Breast epithelium (tissue), 3 donors: ENCODE measurements around the gene MYOF.

Experiments used
- POLR2A ChIP-seq: fragments of 450-650 bp; IDR thresholded peaks from one replicate; pipeline ENCODE4 v1.6.1; 2016; ENCODE audit warnings: antibody characterized with exemption, mild to moderate bottlenecking, moderate library complexity
- POLR2AphosphoS5 ChIP-seq, 3 donors: sonication (generic); formaldehyde crosslinking; IDR thresholded peaks; one replicate each; pipeline ENCODE4 v1.6.1; 2017; ENCODE audit warnings: antibody characterized with exemption in 3 of 3

DNA sequence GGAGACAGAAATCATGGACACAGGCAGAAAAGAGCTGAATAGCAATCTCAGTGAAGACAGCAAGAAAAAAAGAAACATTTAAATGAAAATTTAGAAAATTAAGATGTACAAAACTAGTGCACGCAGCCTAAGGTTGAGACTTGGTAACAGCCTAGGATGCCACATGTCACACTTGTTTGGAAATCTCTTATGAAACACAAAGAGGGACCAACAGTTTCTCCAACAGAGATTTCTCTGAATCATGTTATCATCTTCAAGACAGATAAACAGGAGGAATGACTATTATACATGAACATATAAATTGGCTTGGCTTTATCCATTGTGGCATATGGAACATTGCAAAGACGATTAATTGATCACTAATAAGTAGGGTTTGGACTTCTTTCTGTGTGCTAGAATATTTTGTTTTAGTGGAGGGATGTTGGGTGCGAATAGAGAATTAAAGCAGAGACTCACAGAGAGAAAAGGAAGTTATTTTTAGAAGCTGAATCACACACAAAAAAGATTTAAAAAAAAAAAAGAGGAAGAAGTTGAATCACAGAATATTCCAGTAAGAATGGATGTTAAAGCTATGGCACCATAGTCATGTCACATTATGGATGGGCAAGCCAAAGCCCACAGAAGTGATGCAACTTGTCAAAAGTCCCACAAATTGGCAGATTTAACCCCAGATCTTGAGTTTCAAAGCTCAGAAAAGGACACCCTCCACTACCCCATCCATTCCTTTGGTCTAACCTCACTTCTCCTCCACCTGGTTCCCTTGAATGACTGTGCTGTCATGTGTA lies 91.6 kb downstream of the MYOF start:
- no peak for TF ChIP-seq POLR2AphosphoS5 (IDR thresholded peaks at IDR 0.05)
- TF ChIP-seq POLR2A: no peak
